Limb (tissue), 2 donors: Measurements from ENCODE around the gene ATG16L1.
"Not testable (repeated sequence)": the region's sequence is repeated elsewhere in the genome, so short reads cannot be mapped to it uniquely, and the experiment has no call there.

ENCODE experiments used
- DNase-seq, 2 donors: peaks; one replicate each; pipeline ENCODE4 v3.0.0-alpha.2; 2016; ENCODE audit errors: extremely low spot score in 2 of 2

Gene ATG16L1

DNA sequence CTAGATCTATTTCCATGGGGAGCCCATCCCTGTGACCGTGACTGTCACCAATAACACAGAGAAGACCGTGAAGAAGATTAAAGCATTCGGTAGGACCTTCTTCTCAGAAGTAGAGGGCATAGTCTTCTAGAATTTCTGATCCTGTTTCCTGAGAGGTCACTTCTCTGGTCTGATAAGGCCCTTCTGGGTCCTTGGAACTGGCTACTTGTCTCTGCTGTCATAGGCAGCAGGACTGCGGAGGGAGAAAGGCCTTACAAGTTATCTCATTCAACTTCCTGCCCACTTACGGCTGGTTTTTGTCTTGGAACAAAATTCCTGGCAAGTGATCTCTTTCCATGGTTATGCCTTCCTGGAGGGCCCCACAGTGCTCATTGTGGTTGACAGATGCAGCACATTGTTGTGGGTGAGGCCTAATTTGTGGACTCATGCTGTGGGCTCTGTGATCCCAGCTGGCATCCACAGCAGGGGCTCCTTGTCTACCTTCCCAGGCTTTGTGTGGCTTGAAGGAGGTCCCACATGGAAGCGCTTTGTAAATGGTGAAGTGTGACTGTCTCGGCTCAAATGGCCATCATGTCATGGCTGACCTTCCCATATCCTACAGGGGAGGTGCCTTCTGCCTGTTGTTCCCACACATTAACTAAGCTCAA, 78.1 kb downstream of the ATG16L1 start:
- no peak for DNase-seq

DNA sequence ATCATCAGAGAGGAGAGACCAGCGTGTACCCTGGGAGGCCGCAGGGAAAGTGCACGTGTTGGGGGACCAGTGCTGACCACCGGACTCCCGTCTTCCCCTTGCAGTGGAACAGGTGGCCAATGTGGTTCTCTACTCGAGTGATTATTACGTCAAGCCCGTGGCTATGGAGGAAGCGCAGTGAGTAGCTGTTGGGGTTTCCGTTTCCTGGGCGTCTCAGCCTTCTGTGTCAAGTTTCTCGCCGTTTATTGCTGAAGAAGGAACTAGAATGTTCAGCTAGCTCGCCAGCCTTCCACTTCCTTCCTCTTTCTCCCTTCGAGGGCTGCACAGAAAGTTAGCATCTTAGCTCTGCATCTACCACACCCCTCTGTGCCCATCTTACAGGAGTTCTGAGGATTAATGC, 80.1 kb downstream of the ATG16L1 start:
- DNase-seq, result no peak

DNA sequence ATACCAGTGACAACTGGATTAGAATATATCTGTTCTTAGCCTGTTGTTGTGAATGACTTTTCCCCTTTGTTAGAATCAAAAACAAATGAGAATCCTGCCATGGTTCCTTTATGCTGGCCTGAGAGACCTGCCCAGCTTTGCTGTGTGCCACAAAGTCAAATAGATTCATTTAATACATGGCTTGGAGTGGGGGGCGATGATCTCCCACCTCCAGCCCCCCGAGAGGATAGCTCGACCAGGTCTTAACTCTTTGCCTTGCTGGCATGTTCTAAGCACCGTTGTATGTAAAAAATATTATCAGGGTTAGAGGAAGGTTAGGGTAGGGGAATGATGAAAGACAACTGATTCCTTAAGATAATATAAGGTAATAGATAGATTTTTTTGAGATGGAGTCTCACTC, 80.7 kb downstream of the ATG16L1 start:
- DNase-seq, result no peak

DNA sequence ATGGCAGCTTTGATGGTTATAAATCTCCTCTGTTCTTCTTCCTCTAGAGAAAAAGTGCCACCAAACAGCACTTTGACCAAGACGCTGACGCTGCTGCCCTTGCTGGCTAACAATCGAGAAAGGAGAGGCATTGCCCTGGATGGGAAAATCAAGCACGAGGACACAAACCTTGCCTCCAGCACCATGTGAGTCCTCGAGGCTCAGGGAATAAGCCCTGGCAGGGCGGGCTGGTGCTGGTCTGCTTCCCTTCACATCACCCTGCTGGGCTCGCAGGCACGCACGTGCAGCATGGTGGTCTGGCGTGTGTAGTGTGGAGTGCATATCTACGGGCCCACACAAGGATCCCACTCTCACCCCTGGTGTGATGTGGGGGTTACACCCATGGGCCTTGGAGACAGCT, 83.4 kb downstream of the ATG16L1 start:
- DNase-seq, result no peak

GRCh38 chr2:233336091-233336490, 84.6 kb downstream of the ATG16L1 start:
- not testable (repeated sequence) for DNase-seq

GRCh38 chr2:233336541-233336940, 85.1 kb downstream of the ATG16L1 start:
- no peak for DNase-seq

DNA sequence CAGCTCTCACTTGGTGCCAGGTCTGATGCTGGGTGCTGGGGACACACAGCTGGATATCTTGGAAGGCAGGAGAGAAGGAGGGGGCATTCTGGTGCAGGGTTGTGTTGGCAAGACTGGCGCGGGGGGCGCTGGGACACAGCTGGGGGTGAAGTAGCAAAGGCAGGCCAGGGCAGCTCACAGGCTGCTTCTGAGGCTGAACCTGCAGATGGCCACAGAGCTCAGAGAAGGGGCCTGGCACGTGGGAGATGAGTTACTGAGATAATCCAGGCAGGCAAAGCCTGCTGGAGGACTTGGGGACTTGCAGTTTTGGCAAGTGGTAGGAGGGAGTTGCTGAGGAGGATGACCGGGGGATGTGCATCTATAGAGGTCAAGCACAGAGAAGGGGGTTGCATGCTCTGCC, 86.6 kb downstream of the ATG16L1 start:
- no peak for DNase-seq

DNA sequence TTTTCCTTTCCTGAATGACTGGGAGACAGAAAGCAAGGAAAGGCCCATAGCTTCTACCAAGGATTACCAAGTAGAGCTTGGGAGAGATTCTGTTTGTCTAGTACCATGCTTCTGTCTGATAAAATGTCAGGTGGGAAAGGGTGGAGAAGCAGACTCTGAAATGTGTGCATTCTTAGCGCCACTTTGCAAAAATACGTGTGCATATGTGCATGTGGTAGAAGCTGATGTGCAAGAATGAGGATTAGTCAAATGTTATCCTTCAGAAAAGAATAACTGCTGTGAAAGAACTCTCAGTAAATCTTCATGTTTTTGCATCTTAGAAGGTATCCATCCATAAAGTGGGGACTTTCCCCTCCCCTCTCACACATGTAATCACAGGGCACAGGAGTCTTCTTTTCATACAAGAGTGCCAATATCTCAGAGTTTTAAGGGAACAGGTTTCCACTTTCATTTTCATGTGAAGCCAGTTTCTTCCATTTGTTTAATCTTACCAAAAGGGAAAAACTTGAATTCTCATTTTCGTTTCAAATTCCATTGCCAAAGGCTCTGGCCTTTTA, 87.4 kb downstream of the ATG16L1 start:
- no peak for DNase-seq

DNA sequence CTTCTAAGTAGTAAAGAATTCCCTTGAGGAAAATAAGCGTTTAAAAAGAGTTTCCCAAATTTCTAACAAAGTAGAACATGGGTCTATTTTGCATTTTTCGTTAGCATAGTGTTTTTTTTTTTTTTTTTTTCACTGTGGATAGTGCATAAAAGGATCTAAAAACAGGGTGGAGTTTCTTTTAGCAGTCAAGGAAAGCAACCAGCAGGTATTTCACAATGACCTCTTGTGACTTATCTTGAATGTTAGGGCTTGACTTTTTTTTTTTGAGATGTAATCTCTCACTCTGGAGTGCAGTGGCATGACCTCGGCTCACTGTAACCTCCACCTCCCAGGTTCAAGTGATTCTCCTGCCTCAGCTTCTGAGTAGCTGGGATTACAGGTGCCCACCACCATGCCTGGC, 88.0 kb downstream of the ATG16L1 start:
- DNase-seq, result no peak

DNA sequence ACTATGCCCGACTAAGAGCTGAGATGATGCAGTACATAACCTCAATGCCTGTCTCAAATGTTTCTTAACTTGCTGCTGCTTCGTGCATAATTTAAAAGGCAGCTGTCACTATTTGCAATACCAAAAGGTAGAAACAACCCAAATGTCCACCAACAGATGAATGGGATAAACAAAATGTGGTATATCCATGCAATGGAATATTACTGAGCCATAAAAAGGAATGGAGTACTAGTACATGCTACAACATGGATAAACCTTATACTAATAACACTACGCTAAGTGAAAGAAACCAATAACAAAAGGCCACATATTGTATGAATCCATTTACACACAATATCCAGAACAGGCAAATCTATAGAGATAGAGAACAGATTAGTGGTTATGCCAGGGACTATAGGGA, 89.8 kb downstream of the ATG16L1 start:
- no peak for DNase-seq

GRCh38 chr2:233342301-233342700, 90.8 kb downstream of the ATG16L1 start:
- DNase-seq, result no peak

- DNase-seq, result no peak
Observed at GRCh38 chr2:233343171-233343705, 91.8 kb downstream of the ATG16L1 start.
